ENCODE data around the gene PGF. TPM values are rescaled to one million over a fixed set of nuclear protein-coding genes. Genes with fewer than 3 reads are reported as not detected.

The PGF gene
- total RNA-seq, 4 donors from 2014 or later: 1.6 to 42.3 (median 6.2) TPM

DNA sequence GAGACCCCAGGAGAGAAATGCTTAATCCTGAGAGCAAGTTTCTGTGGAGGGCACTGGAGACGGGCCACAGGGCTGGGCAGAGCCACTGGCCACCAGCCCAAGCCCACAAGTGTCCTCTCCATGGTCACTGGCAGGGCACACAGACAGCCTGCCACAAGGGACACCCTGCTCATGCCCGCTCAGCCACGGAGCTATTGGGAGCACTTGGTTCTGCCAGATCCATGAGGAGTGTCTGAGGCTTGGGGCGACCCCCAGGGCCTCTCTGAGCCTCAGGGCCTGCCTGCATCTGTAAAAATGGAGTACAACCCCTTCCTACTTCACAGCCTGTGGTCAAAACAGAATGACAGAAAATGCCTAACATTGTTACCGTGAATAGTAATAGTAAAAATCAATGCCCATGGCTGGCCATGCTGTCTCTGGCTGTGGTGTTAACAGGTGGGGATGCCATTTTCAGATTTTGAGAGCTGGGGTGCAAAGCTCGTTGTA is 3.2 kb downstream of the PGF start:
- 60 to 90% methylated on average over 1 to 4 of the region's 6 CpGs for WGBS, 2 donors
- Histone ChIP-seq H3K4me3 (peak overlapping the region in 1 of 4 donors; percentile 53), H3K9me3 (no peaks in the 10 kb centered on the region), H3K27ac (no peak overlapping the region), H3K27me3 (no peaks in the 10 kb centered on the region), H3K36me3 (peaks cover 0 to 7% (median 0%) of the 10 kb centered on the region in 3 donors), H3K4me1 (peaks cover 26 to 75% (median 35%) of the 10 kb centered on the region in 3 donors)
- intact Hi-C loops (cut with DNase I): no loop called here
- no peak for DNase-seq
- TF ChIP-seq, protein P1, sequence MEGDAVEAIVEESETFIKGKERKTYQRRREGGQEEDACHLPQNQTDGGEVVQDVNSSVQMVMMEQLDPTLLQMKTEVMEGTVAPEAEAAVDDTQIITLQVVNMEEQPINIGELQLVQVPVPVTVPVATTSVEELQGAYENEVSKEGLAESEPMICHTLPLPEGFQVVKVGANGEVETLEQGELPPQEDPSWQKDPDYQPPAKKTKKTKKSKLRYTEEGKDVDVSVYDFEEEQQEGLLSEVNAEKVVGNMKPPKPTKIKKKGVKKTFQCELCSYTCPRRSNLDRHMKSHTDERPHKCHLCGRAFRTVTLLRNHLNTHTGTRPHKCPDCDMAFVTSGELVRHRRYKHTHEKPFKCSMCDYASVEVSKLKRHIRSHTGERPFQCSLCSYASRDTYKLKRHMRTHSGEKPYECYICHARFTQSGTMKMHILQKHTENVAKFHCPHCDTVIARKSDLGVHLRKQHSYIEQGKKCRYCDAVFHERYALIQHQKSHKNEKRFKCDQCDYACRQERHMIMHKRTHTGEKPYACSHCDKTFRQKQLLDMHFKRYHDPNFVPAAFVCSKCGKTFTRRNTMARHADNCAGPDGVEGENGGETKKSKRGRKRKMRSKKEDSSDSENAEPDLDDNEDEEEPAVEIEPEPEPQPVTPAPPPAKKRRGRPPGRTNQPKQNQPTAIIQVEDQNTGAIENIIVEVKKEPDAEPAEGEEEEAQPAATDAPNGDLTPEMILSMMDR (IDR thresholded peaks at IDR 0.05): no peak
- no peak for TF ChIP-seq POLR2A (IDR thresholded peaks at IDR 0.05)

DNA sequence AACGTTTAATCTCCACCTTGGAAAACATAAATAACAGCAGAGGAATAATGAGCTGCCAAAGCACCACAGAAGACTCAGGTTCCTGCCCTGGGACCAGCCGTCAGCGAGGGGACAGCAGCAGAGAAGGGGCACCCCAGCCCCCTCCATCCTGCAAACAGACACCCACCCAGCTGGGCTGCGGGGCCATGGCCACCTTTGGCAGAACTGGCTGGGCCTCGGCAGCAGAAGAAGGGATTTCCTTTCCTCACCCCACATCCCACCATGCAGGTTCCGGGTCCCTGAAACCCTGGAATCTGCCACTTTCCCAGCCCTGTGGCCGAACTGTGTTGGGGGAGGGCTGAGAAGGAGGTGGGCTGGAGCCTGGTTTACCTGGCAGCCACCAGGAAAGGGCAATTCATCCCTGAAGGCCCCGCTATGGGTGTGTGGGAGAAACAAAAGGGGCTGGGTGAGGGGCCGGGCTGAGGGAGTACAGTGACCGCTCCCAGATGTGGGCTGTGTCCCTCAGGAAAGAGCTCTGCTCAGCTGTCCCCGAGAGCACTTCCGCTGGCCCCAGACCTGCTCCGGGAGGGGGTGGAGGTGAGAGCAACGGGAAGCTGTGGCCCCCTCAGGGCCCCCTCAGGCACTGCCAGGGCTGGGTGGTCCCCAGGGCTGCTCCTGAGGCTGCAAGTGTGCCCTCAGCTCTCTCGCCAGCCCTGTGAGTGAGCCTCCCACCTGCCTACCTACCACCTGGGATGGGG is 3.8 kb downstream of the PGF start:
- TF ChIP-seq, protein P1 (IDR thresholded peaks at IDR 0.05): no peak
- TF ChIP-seq POLR2A (IDR thresholded peaks at IDR 0.05): no peak
- Histone ChIP-seq H3K9me3 (no peaks in the 10 kb centered on the region), H3K27me3 (no peaks in the 10 kb centered on the region), H3K27ac (no peak overlapping the region), H3K4me1 (peaks cover 30 to 81% (median 41%) of the 10 kb centered on the region in 3 donors), H3K4me3 (peak overlapping the region in 1 of 4 donors; percentile 53), H3K36me3 (peaks cover 0 to 7% (median 0%) of the 10 kb centered on the region in 3 donors)
- intact Hi-C loops (cut with DNase I): no loop called here
- WGBS, 2 donors: 88 to 94% methylated on average over 6 to 7 of the region's 15 CpGs
- DNase-seq: no peak

DNA sequence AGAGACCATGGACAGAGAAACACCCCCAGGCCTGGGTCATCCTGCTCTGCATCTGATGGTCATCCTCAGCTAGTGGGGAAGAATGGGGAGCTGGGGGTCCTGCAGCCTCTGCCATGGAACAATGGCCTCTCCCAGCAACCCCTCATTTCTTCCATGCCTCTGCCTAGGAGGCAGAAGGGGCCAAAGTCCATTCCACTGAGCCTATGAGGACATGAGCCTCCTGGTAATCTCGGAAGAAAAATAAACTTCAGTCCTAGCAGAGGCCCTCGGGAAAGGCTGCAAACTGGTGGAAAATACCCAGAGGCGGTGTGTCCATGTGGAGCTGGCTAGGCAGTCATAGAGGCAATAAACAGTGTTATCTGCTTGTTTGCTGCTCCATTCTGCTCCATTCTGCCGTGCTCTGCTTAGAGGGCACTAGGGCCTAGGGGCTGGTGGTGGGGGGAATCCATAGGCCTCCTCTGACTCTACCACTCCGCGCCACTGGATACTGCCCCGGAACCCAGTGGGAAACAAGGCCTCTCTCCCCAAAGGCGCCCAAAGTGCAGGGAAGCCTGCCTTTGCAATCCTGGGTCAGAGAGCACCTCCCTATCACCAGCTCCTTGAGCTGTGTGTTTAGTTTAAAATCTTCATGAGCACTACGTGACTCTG is 4.5 kb downstream of the PGF start:
- no peak for DNase-seq
- Histone ChIP-seq H3K9me3 (no peaks in the 10 kb centered on the region), H3K4me1 (peaks cover 37 to 85% (median 45%) of the 10 kb centered on the region in 3 donors), H3K4me3 (peak overlapping the region in 1 of 4 donors; percentile 53), H3K36me3 (peaks cover 0 to 7% (median 0%) of the 10 kb centered on the region in 3 donors), H3K27me3 (no peaks in the 10 kb centered on the region), H3K27ac (no peak overlapping the region)
- intact Hi-C loops (cut with DNase I): no loop called here
- TF ChIP-seq, protein P1 (IDR thresholded peaks at IDR 0.05): no peak
- no peak for TF ChIP-seq POLR2A (IDR thresholded peaks at IDR 0.05)
- 70 to 83% methylated on average over 4 to 5 of the region's 9 CpGs for WGBS, 2 donors

DNA sequence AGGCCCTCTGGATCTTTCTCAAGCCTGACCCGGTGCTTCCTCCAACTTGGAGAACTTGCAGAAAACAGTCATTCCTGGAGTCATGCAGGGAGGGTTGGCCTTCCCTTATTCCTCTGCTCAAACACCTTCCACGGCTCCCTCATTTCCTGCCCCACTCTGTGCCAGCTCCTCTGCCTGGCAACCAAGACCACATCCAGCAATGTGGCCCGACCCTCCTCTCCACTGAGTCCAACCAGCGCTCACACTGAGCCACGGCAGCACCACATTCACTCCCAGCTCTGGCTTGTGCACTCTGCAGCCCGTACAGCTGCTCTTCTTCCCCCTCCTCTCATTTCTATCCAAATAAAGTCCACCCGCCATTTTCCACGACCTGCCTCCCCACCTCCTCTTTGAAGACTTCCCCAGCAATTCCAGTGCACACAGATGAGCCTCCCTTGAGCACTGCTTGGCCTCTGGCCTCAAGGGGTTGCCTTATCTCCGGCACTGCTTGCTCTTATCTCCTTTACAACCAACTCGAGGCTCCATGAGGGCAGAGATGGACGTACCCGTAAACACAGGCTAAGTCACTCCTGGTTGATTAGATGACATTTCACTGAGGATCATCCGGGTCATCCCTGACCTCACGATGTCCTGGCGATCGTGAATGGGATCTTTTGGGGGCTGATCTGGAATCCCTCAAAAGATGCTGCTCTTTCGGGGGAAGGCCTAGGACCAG is 5.4 kb downstream of the PGF start:
- 77 to 85% methylated on average over 14 to 15 of the region's 17 CpGs for WGBS, 2 donors
- peaks cover 36 to 85% (median 43%) of the 10 kb centered on the region in 3 donors for H3K4me1 ChIP-seq
- intact Hi-C loops (cut with DNase I): loop anchor here (5.0 kb wide), 1 partner anchor 132 kb away; no protein-coding TSS in a partner anchor

More for the DNA sequence above, 5.4 kb downstream of the PGF start:
- H3K9me3 ChIP-seq: no peaks in the 10 kb centered on the region
- no peak for DNase-seq
- no peaks in the 10 kb centered on the region for H3K27me3 ChIP-seq
- H3K36me3 ChIP-seq: peaks cover 0 to 7% (median 0%) of the 10 kb centered on the region in 3 donors
- H3K27ac ChIP-seq: no peak overlapping the region
- TF ChIP-seq POLR2A (IDR thresholded peaks at IDR 0.05): no peak
- TF ChIP-seq, protein P1 (IDR thresholded peaks at IDR 0.05): no peak
- no peak overlapping the region for H3K4me3 ChIP-seq

All from esophagus squamous epithelium (tissue), 5 donors.